ENCODE data around the gene TCF12.

GRCh38 chr15:56910801-56911200 lies 7.6 kb upstream of the TCF12 start:
- TF ChIP-seq CTCF (IDR thresholded peaks at IDR 0.05; ENCODE audit: insufficient read depth, low read length) (no peak), GABPA (IDR thresholded peaks at IDR 0.05; ENCODE audit: low read depth) (no peak), REST (IDR thresholded peaks at IDR 0.05; ENCODE audit: insufficient replicate concordance, low read depth) (no peak), POLR2AphosphoS5 (IDR thresholded peaks at IDR 0.05; ENCODE audit: low read depth) (no peak), SPI1 (IDR thresholded peaks at IDR 0.05; ENCODE audit: borderline replicate concordance, low read depth) (no peak)

All from HL-60 (cell line).